GM13976 (cell line): ENCODE measurements around the gene TCOF1.

ENCODE experiments used
- DNase-seq: peaks from one replicate; pipeline ENCODE4 v3.0.0; 2012; ENCODE audit warnings: low spot score
- CTCF ChIP-seq: IDR thresholded peaks from 2 replicates; pipeline ENCODE4 v1.5.1; 2012; ENCODE audit warnings: borderline replicate concordance, mild to moderate bottlenecking; ENCODE audit not compliant: insufficient read depth; ENCODE audit errors: extremely low read depth, missing control alignments, control extremely low read depth
- in situ Hi-C: fragments of 300-500 bp; cut with MboI; formaldehyde crosslinking; loops from one replicate; pipeline ENCODE4 v1.12.0; 2022; ENCODE audit warnings: low sequenced_read_pairs, mixed read lengths, inconsistent platforms; ENCODE audit not compliant: unreplicated experiment

TCOF1 gene

GRCh38 chr5:150356575-150357294 lies 762 bp upstream of the TCOF1 start:
- no peak for DNase-seq

GRCh38 chr5:150358261-150359095 lies 981 bp downstream of the TCOF1 start:
- in situ Hi-C loops: no loop called here

More at GRCh38 chr5:150356575-150357294, 762 bp upstream of the TCOF1 start:
- TF ChIP-seq CTCF: no peak
- in situ Hi-C loops: no loop called here

GRCh38 chr5:150361301-150361700 lies 3.8 kb downstream of the TCOF1 start:
- in situ Hi-C loops: no loop called here
- no peak for TF ChIP-seq CTCF
- no peak for DNase-seq

More at GRCh38 chr5:150358261-150359095, 981 bp downstream of the TCOF1 start:
- TF ChIP-seq CTCF: no peak
- no peak for DNase-seq

- no peak for TF ChIP-seq CTCF
- in situ Hi-C loops: no loop called here
- DNase-seq: no peak
These were observed 5.7 kb downstream of the TCOF1 start for GRCh38 chr5:150363185-150363584.

- in situ Hi-C loops: no loop called here
- no peak for DNase-seq
- no peak for TF ChIP-seq CTCF
These were observed 6.5 kb downstream of the TCOF1 start for GRCh38 chr5:150364004-150364403.

- in situ Hi-C loops: no loop called here
- DNase-seq: no peak
- no peak for TF ChIP-seq CTCF
These were observed 11.0 kb downstream of the TCOF1 start for GRCh38 chr5:150368526-150368925.
